HepG2 (cell line): ENCODE measurements around the gene STK24. TPM values are rescaled to one million over a fixed set of nuclear protein-coding genes. Genes with fewer than 3 reads are reported as not detected.

ENCODE experiments used
- ATAC-seq: fragments of 200-7000 bp; cut with Tn5 transposase; 3 replicates; pipeline ENCODE4 v1.9.1; 2020; ENCODE audit warnings: mild to moderate bottlenecking, moderate library complexity
- BruUV-seq: library from RNA; stranded (reverse); fragments of 400-500 nt; replicated peaks from 2 replicates; lab custom pipeline; 2021; lab: Mats Ljungman, UMichigan
- CTCF ChIA-PET: fragments of 300-600 bp; formaldehyde crosslinking; extraction: SDS; loops from one replicate; lab custom pipeline; 2021; ENCODE audit warnings: low total read pairs, inconsistent platforms, low intra/inter-chr PET ratio; lab: Yijun Ruan, JAX
- POLR2A ChIA-PET: fragments of 350-600 bp; sonication (Branson Sonifier 250); formaldehyde crosslinking; loops from one replicate; lab custom pipeline; 2020; ENCODE audit warnings: antibody characterized with exemption, inconsistent platforms; lab: Yijun Ruan, JAX
- DNase-seq: peaks from one replicate; pipeline ENCODE4 v3.0.0-alpha.2; 2015; ENCODE audit warnings: low spot score
- FAIRE-seq: peaks from 3 replicates; lab custom pipeline; 2011; peaks lifted over from hg19 to GRCh38; lab: Jason Lieb, UNC
- H2AFZ ChIP-seq: one replicate; pipeline ENCODE4 v1.6.1; 2011; ENCODE audit warnings: low read length, inconsistent platforms
- H3K27ac ChIP-seq: fragments of 300-600 bp; 3 replicates; pipeline ENCODE4 v1.8.0; 2011; ENCODE audit warnings: mixed run types, mild to moderate bottlenecking, mixed read lengths, low read length, inconsistent platforms; ENCODE audit not compliant: insufficient read depth; ENCODE audit errors: extremely low read length
- H3K27me3 ChIP-seq, 2 experiments: fragments of 200-600 bp in 1 of 2; 2 replicates in 1 of 2; 3 replicates in 1 of 2; pipeline versions ENCODE4 v1.6.0 to v1.8.0; 2011; ENCODE audit warnings: low read length in 2 of 2, mild to moderate bottlenecking in 2 of 2, moderate library complexity in 2 of 2, inconsistent platforms in 1 of 2; ENCODE audit not compliant: insufficient read depth in 2 of 2, control insufficient read depth in 1 of 2
- H3K36me3 ChIP-seq, 2 experiments: fragments of 200-600 bp in 1 of 2; replicated peaks in 1 of 2; 2 replicates in 1 of 2; 3 replicates in 1 of 2; pipeline versions ENCODE4 v1.5.1 to v1.8.0; 2011; ENCODE audit warnings: low read length in 2 of 2, inconsistent platforms in 1 of 2; ENCODE audit not compliant: insufficient read depth in 2 of 2, control insufficient read depth in 1 of 2
- H3K4me1 ChIP-seq: 2 replicates; pipeline ENCODE4 v1.5.1; 2012; ENCODE audit warnings: low read length, inconsistent platforms; ENCODE audit not compliant: insufficient read depth
- H3K4me2 ChIP-seq: 2 replicates; pipeline ENCODE4 v1.6.0; 2011; ENCODE audit warnings: low read depth, low read length, inconsistent platforms
- H3K4me3 ChIP-seq, 3 experiments: fragments of 200-600 bp in 1 of 3; sonication (generic), shearing (Covaris generic) in 1 of 3; replicated peaks in 1 of 3; 2 replicates each; pipeline ENCODE4 v1.5.1; 2011 to 2016; ENCODE audit warnings: low read length in 3 of 3, inconsistent platforms in 2 of 3, low read depth in 2 of 3, mild to moderate bottlenecking in 2 of 3, control low read depth in 1 of 3, mixed read lengths in 1 of 3; ENCODE audit not compliant: insufficient read depth in 1 of 3
- H3K79me2 ChIP-seq: one replicate; pipeline ENCODE4 v1.6.1; 2011; ENCODE audit warnings: low read length, inconsistent platforms; ENCODE audit not compliant: insufficient read depth
- H3K9ac ChIP-seq: 2 replicates; pipeline ENCODE4 v1.6.0; 2011; ENCODE audit warnings: mild to moderate bottlenecking, low read depth, low read length, inconsistent platforms; ENCODE audit not compliant: insufficient read depth
- H3K9me3 ChIP-seq: 2 replicates; pipeline ENCODE4 v1.5.1; 2012; ENCODE audit warnings: mild to moderate bottlenecking, low read length
- H4K20me1 ChIP-seq: 2 replicates; pipeline ENCODE4 v1.6.0; 2011; ENCODE audit warnings: inconsistent platforms, mild to moderate bottlenecking, low read length, moderate library complexity; ENCODE audit not compliant: insufficient read depth
- DDIT3 ChIP-seq: sonication (generic); formaldehyde crosslinking; IDR thresholded peaks from 2 replicates; pipeline ENCODE4 v1.4.0; 2020; ENCODE audit warnings: mild to moderate bottlenecking, missing genetic modification reagents
- FOXO4 ChIP-seq: sonication (generic); formaldehyde crosslinking; conservative IDR thresholded peaks from 2 replicates; pipeline ENCODE4 v1.8.1; 2023; ENCODE audit warnings: missing genetic modification reagents
- POLR2G ChIP-seq: fragments of 200-400 bp; formaldehyde crosslinking; IDR thresholded peaks from 2 replicates; pipeline ENCODE4 v1.6.1; 2018; ENCODE audit warnings: mild to moderate bottlenecking, low read depth, low read length, moderate library complexity
- RBAK ChIP-seq: sonication (generic); formaldehyde crosslinking; IDR thresholded peaks from 2 replicates; pipeline ENCODE4 v1.5.1; 2020; ENCODE audit warnings: mild to moderate bottlenecking, missing genetic modification reagents
- ZNF138 ChIP-seq: sonication (generic); formaldehyde crosslinking; IDR thresholded peaks from 2 replicates; pipeline ENCODE4 v1.5.0; 2020; ENCODE audit warnings: mild to moderate bottlenecking, low read depth, missing genetic modification reagents
- ZNF513 ChIP-seq: sonication (generic); formaldehyde crosslinking; conservative IDR thresholded peaks from 2 replicates; pipeline ENCODE4 v1.5.0; 2020; ENCODE audit warnings: missing genetic modification reagents
- ZNF687 ChIP-seq: sonication (generic); formaldehyde crosslinking; IDR thresholded peaks from 2 replicates; pipeline ENCODE4 v1.5.1; 2020; ENCODE audit warnings: mild to moderate bottlenecking, missing genetic modification reagents, moderate library complexity
- ZNF709 ChIP-seq: sonication (generic); formaldehyde crosslinking; IDR thresholded peaks from 2 replicates; pipeline ENCODE4 v1.5.0; 2020; ENCODE audit warnings: mild to moderate bottlenecking, missing genetic modification reagents
- WGBS: methylation state at CpG from one replicate; pipeline ENCODE4 v1.1.6; 2017; ENCODE audit warnings: low lambda C conversion rate; 5-methylcytosine and 5-hydroxymethylcytosine counted together
- in situ Hi-C: cut with HindIII; loops from 2 replicates; pipeline ENCODE4 v1.10.0; 2017; ENCODE audit warnings: low pct_unique_long_range_greater_than_20kb; ENCODE audit not compliant: extremely low pct_ligation_motif_present
- intact Hi-C: fragments of 100-400 bp; cut with micrococcal nuclease; formaldehyde crosslinking; loops from one replicate; pipeline ENCODE4 v1.10.0; 2022; ENCODE audit not compliant: unreplicated experiment
- polyA plus RNA-seq, 8 experiments: library from polyadenylated mRNA; depleted of rRNA in 3 of 8; stranded (reverse) in 7 of 8; unstranded in 1 of 8; fragments of >200 nt; fragmentation: Illumina TruSeq in 4 of 8; extraction: Trizol in 4 of 8; gene quantifications; 2 replicates each; pipeline versions ENCODE4 v1.2.1 to v1.2.3, GENCODE V29; 2011 to 2016; ENCODE audit warnings: low read depth in 4 of 8, missing spikeins in 1 of 8, mixed read lengths in 1 of 8; ENCODE audit not compliant: insufficient read depth in 1 of 8
- total RNA-seq, 5 experiments: library from RNA; depleted of rRNA; stranded (reverse); fragments of >200 nt; fragmentation: Illumina TruSeq; extraction: Trizol; gene quantifications; 2 replicates each; pipeline ENCODE4 v1.2.3, GENCODE V29; 2016; ENCODE audit warnings: low read depth in 1 of 5

The STK24 gene
- total and polyA plus RNA-seq, 2 of the 13 experiments (the other 11 are each of a cell fraction or from before 2014, with no cell fraction given): 51.3 to 73.0 TPM

- H3K36me3 ChIP-seq: peaks cover 46 to 80% of the 10 kb centered on the region in 2 experiments
- H3K4me2 ChIP-seq: no peak overlapping the region
- no peaks in the 10 kb centered on the region for H3K9me3 ChIP-seq
- no peak for DNase-seq
- H3K4me3 ChIP-seq: no peak overlapping the region
- CTCF ChIA-PET: no interaction called here
- 99% methylated on average over 10 of the region's 16 CpGs for WGBS
- BruUV-seq: no TSS peak
- no peak overlapping the region for H2AFZ ChIP-seq
- no peaks in the 10 kb centered on the region for H3K4me1 ChIP-seq
- POLR2A ChIA-PET: no interaction called here
- H4K20me1 ChIP-seq: peaks cover 6% of the 10 kb centered on the region
- no peaks in the 10 kb centered on the region for H3K79me2 ChIP-seq
- ATAC-seq: no peak
- H3K27me3 ChIP-seq: no peaks in the 10 kb centered on the region
- intact Hi-C loops: no loop called here
- H3K9ac ChIP-seq: no peak overlapping the region
- H3K27ac ChIP-seq: no peak overlapping the region
- in situ Hi-C loops: loop anchor here (10.0 to 25.0 kb wide), 2 partner anchors 215 to 578 kb away; no protein-coding TSS in a partner anchor
- FAIRE-seq: no peak
- TF ChIP-seq ZNF138 (CRISPR knock-in tag) (no peak), ZNF513 (CRISPR knock-in tag) (no peak), POLR2G (0 out of 2 replicates have a peak, but pooled peaks have one; percentile 24)
Observed at GRCh38 chr13:98439896-98440295, 137.0 kb downstream of the STK24 start.

- Histone ChIP-seq H2AFZ (no peak overlapping the region), H4K20me1 (no peaks in the 10 kb centered on the region; the same call in 1 of the 2 replicates), H3K4me3 (no peak overlapping the region), H3K4me1 (no peaks in the 10 kb centered on the region), H3K4me2 (no peak overlapping the region), H3K27me3 (no peaks in the 10 kb centered on the region), H3K79me2 (no peaks in the 10 kb centered on the region), H3K9ac (no peak overlapping the region), H3K27ac (no peak overlapping the region), H3K36me3 (peaks cover 46 to 81% of the 10 kb centered on the region in 2 experiments), H3K9me3 (no peaks in the 10 kb centered on the region)
- DNase-seq (no peak), ATAC-seq (no peak; the same call in 2 of the 3 replicates), FAIRE-seq (no peak)
- CTCF ChIA-PET: no interaction called here
- intact Hi-C loops (no loop called here), in situ Hi-C loops (loop anchor here (25.0 kb wide), 1 partner anchor 577 kb away; no protein-coding TSS in a partner anchor)
- no TSS peak for BruUV-seq
- WGBS: 96% methylated on average over 20 of the region's 32 CpGs
- POLR2A ChIA-PET: no interaction called here
- peak; percentile 15; the same call in 1 of the 2 replicates for TF ChIP-seq ZNF687
- TF ChIP-seq FOXO4 (CRISPR knock-in tag): 0 out of 2 replicates have a peak, but pooled peaks have one; percentile 30
- TF ChIP-seq ZNF709 (CRISPR knock-in tag): no peak
- TF ChIP-seq DDIT3: no peak
- TF ChIP-seq RBAK (CRISPR knock-in tag): no peak
Observed at GRCh38 chr13:98439126-98439828, 137.6 kb downstream of the STK24 start.
